Measurements from ENCODE around the gene TMEM150B.

DNA sequence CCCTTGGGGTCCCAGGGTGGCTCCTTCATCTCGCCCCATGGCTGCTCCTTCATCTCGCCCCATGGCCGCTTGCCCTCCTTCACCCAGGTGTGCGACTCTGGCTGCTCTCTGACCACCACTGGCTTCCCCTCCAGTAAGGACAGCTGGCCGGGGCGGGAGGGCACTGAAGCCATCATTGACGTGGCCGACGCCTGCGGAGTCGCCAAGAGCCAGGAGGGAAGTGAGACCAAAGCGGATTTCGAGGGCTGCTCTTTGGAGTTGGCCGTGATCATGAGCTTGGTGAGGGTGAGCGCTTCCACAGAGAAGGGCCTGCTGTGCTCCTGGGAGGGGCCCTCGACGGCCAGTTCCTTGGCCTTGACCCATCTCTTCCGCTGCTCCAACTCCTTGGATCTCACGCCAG, 33.4 kb upstream of the TMEM150B start:
- TF ChIP-seq, protein P1, sequence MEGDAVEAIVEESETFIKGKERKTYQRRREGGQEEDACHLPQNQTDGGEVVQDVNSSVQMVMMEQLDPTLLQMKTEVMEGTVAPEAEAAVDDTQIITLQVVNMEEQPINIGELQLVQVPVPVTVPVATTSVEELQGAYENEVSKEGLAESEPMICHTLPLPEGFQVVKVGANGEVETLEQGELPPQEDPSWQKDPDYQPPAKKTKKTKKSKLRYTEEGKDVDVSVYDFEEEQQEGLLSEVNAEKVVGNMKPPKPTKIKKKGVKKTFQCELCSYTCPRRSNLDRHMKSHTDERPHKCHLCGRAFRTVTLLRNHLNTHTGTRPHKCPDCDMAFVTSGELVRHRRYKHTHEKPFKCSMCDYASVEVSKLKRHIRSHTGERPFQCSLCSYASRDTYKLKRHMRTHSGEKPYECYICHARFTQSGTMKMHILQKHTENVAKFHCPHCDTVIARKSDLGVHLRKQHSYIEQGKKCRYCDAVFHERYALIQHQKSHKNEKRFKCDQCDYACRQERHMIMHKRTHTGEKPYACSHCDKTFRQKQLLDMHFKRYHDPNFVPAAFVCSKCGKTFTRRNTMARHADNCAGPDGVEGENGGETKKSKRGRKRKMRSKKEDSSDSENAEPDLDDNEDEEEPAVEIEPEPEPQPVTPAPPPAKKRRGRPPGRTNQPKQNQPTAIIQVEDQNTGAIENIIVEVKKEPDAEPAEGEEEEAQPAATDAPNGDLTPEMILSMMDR (conservative IDR thresholded peaks at IDR 0.05; ENCODE audit: low read length): no peak
- no peak for TF ChIP-seq EZH2phosphoT487 (IDR thresholded peaks at IDR 0.05; ENCODE audit: borderline replicate concordance, low read depth, low read length)
